Right lobe of liver (tissue), 4 donors: ENCODE measurements around the gene ZNF586.
"Not testable (repeated sequence)": the region's sequence is repeated elsewhere in the genome, so short reads cannot be mapped to it uniquely, and the experiment has no call there.

Experiments used
- CTCF ChIP-seq, 4 donors: fragments of 200-600 bp in 3 of 4; fragments of 450-650 bp in 1 of 4; IDR thresholded peaks; one replicate each; pipeline versions ENCODE4 v1.5.1 to v1.8.0; 2016 to 2022; ENCODE audit warnings: antibody characterized with exemption in 4 of 4, mild to moderate bottlenecking in 2 of 4
- POLR2A ChIP-seq: fragments of 450-650 bp; IDR thresholded peaks from one replicate; pipeline ENCODE4 v1.6.1; 2017; ENCODE audit warnings: antibody characterized with exemption, mild to moderate bottlenecking
- donor health status: DM: no; HTN: no; CAD: no.
- donor health status: DM: no; HTN: no; CAD: no.
- donor health status: DM: no; HTN: yes; CAD: no.

DNA sequence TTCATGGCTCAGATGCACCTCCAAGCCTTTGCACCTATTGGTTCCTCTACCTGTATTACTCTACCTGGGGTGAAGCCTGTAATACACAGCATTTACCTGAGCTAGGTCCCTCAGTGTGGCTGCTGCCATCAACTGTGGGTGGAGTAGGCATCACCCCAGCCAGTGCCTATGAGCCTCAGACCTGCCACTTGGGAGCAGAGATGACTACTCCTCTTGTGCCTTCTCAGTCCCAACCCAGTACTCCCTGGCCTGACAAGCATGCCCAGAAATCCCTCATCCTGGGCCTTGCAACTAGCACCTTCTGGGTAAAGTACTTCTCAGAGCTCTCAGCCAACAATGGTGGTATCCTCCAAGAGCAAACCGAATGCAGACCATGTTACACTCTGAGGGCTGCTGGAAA, 27.1 kb downstream of the ZNF586 start:
- TF ChIP-seq CTCF (IDR thresholded peaks at IDR 0.05); POLR2A: not testable (repeated sequence)
